Raji (cell line): ENCODE measurements around the gene LIPM.

Experiments used
- POLR2A ChIP-seq: IDR thresholded peaks from 2 replicates; pipeline ENCODE4 v1.6.1; 2011; ENCODE audit warnings: low read depth, low read length, control low read depth; ENCODE audit not compliant: insufficient read depth

LIPM gene

DNA sequence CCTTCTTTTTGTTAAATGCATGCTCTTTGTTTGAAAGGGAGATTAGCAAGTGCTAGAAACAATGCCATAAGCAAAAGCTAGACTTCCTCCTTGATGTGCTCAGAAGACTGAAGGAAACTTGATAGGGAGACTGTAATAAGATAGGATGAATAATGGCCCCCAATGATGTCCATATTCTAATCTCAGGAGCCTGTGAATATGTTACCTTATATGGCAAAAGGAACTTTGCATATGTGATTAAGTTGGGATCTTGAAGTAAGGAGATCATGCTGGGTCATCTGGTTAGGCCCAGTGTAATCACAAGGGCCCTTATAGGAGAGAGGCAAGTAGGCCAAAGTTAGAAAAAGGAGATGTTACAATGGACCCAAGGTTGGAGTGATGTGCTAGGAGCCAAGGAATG is 13.6 kb upstream of the LIPM start:
- TF ChIP-seq POLR2A = no peak

DNA sequence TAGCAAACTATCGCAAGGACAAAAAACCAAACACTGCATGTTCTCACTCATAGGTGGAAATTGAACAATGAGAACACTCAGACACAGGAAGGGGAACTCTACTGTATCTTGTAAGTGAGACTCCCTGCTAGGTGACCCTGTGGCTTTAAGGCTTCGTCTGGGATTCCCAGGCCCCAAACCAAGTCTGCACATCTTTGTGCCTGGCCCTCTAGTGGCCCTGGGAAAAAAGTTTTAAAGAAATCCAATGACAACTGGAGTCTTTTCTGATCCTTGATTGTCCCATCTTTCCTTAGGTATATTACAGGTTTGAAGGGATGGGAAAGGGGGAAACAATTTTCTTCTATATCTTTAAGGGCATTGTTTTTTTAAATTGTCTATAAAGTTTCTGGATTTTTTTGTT is 10.6 kb upstream of the LIPM start:
- no peak for TF ChIP-seq POLR2A

DNA sequence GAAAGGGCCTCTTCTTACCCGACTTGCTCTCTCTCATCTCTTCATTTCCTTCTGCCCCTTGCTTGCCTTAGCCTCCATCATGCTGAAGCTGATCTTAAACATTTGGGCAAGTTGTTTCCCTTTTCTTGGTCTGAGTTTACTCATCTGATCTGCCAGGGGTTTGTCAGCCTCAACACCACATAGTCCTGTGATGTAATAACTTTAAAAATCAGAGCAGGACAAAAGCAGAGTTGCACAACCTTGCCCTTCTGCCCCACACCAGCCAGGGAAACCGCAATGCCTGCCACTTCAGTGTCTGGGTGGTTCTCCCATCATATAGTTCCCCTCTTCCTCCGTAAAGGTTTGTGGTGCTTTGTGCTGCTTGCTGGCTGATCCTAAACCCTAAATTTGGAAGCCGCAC is 9.9 kb upstream of the LIPM start:
- TF ChIP-seq POLR2A = no peak

DNA sequence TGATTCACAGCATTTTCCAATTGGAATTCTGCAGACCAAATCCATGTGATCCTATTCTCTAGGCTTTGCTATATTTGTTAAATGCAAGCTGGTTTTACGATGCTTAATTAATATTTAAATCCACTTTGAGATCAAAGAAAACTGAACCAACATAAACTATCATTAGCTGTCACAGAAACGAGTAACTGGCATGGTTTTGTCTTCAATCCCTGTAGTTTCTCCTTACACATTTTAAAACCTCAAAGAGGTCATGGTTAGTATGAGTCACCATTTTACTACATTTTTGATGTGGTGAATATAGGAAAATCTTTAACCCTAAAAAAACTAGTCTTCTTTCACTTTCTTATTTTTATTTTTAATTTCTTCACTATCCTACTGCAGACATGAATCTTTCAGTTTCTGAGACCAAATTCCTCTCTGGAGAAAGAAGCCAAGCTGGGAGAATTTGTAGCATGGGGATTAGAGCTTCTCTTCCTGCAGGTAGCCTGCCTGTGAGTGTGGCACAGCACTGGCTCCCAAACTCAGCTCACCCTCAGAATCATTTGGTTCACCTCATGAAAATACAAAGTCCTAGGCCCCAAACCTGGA is 8.7 kb upstream of the LIPM start:
- TF ChIP-seq POLR2A = no peak

GRCh38 chr10:88794731-88795130 is 7.8 kb upstream of the LIPM start:
- no peak for TF ChIP-seq POLR2A

- no peak for TF ChIP-seq POLR2A
These were observed 2.1 kb upstream of the LIPM start for GRCh38 chr10:88800152-88801125.

GRCh38 chr10:88803641-88804040 is 1.1 kb downstream of the LIPM start:
- TF ChIP-seq POLR2A = no peak

GRCh38 chr10:88804083-88804812 is 1.7 kb downstream of the LIPM start:
- no peak for TF ChIP-seq POLR2A

DNA sequence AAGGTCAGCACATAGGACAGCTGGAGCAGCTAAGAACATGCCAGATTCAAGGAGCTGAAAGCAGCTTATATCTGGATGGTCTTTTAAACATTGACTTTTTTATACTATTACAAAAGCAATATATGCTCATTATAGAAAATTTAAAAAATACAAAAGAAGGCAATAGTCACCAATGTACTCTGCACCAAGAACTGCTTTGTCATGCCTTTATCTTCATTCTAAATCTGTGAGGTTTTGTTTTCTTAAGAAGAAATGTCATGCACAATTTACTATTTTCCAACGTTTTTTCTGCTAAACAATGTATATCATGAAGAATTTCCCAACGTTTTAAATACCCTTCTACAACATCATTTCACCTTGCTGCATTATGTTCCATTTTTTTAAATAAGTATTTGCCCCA is 2.8 kb downstream of the LIPM start:
- no peak for TF ChIP-seq POLR2A

GRCh38 chr10:88805924-88806323 is 3.4 kb downstream of the LIPM start:
- no peak for TF ChIP-seq POLR2A

- TF ChIP-seq POLR2A = no peak
These were observed 7.1 kb downstream of the LIPM start for GRCh38 chr10:88809621-88810020.

DNA sequence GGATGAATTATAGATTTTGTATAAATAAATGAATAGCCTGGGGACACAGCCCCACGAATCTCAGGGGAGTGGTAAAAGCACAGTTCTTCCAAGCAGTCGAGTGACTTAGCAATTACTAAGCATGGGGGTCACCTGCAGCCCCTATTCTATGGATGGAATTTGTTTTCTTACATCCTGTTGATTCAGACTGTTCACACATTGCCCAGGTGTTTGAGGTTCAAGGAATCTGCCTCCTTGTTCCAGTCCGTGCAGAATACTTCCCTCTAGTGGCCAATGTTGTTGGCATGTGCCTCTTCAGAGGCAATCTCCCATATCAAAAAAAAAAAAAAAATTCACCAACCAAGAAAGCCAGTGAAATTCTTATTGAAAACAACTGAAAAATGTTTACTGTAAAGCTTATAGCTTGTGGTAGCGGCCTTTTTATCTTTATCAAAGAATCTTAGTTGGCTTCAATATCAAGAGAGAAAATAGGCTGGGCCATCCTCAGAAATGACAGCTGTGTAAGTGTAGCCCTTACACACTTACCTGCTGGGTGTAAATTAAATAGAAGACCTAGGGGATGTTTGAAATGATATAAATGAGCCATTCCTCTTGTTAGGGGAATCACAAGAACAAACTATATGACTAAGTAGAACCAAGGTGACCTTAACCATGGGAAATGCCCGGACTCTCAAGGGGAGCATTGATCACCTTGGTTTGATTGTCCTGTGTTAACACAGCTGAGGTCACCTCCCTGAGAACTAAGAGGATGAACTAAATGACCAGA is 7.8 kb downstream of the LIPM start:
- TF ChIP-seq POLR2A = no peak

DNA sequence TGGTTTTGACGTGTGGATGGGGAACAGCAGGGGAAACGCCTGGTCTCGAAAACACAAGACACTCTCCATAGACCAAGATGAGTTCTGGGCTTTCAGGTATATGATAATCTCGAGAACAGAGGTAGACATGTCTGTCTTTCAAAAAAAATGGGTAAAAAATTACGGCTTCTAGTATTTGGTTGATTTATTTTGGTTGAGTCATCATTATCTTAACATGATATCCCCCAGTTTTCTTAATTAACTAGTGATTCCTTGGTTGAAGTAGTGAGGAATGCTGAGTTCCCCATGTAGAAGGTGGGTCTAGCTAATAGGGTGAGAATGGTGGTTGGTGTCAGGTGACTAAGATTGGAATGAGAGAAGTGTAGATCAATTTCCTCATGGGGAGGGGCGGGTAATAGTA is 10.7 kb downstream of the LIPM start:
- no peak for TF ChIP-seq POLR2A

- no peak for TF ChIP-seq POLR2A
These were observed 16.8 kb downstream of the LIPM start for GRCh38 chr10:88819290-88819689.
